DOHH2 (cell line): Measurements from ENCODE around the gene DYTN.

Source experiments
- EZH2phosphoT487 ChIP-seq: fragments of 200-600 bp; sonication (generic); IDR thresholded peaks from 2 replicates; pipeline ENCODE4 v1.6.1; 2017; ENCODE audit warnings: borderline replicate concordance, mild to moderate bottlenecking, antibody characterized with exemption, low read length, moderate library complexity, mixed read lengths
- TF ChIP-seq, protein P1 (sequence below): fragments of 200-600 bp; sonication (generic); IDR thresholded peaks from one replicate; pipeline ENCODE4 v1.5.1; 2014; ENCODE audit warnings: antibody characterized with exemption, mild to moderate bottlenecking, low read depth, low read length; ENCODE audit not compliant: poor library complexity, severe bottlenecking

GRCh38 chr2:206642075-206643025 lies 75.8 kb downstream of the DYTN start, which contains the start of gene FAM237A:
- TF ChIP-seq, protein P1, sequence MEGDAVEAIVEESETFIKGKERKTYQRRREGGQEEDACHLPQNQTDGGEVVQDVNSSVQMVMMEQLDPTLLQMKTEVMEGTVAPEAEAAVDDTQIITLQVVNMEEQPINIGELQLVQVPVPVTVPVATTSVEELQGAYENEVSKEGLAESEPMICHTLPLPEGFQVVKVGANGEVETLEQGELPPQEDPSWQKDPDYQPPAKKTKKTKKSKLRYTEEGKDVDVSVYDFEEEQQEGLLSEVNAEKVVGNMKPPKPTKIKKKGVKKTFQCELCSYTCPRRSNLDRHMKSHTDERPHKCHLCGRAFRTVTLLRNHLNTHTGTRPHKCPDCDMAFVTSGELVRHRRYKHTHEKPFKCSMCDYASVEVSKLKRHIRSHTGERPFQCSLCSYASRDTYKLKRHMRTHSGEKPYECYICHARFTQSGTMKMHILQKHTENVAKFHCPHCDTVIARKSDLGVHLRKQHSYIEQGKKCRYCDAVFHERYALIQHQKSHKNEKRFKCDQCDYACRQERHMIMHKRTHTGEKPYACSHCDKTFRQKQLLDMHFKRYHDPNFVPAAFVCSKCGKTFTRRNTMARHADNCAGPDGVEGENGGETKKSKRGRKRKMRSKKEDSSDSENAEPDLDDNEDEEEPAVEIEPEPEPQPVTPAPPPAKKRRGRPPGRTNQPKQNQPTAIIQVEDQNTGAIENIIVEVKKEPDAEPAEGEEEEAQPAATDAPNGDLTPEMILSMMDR: no peak
- no peak for TF ChIP-seq EZH2phosphoT487
